HEK293T (cell line): Measurements from ENCODE around the gene UGT1A5.

Source experiments
- CTCF ChIA-PET: fragments of 350-600 bp; formaldehyde crosslinking; extraction: SDS; loops from one replicate; lab custom pipeline; 2021; ENCODE audit warnings: antibody characterized with exemption, inconsistent platforms; lab: Yijun Ruan, JAX
- POLR2A ChIA-PET: fragments of 350-600 bp; formaldehyde crosslinking; extraction: SDS; loops from one replicate; lab custom pipeline; 2020; ENCODE audit warnings: antibody characterized with exemption, inconsistent platforms; lab: Yijun Ruan, JAX
- DNase-seq: peaks from one replicate; pipeline ENCODE4 v3.0.0; 2012; ENCODE audit warnings: mixed read lengths; ENCODE audit errors: extremely low spot score
- ARNT ChIP-seq: fragments of 450-650 bp; IDR thresholded peaks from 2 replicates; pipeline ENCODE4 v1.6.1; 2017; ENCODE audit warnings: mild to moderate bottlenecking
- BHLHE40 ChIP-seq: fragments of 450-650 bp; IDR thresholded peaks from 2 replicates; pipeline ENCODE4 v1.6.1; 2016; ENCODE audit warnings: mild to moderate bottlenecking, moderate library complexity, borderline replicate concordance
- CTBP1 ChIP-seq: fragments of 450-650 bp; IDR thresholded peaks from 2 replicates; pipeline ENCODE4 v1.6.1; 2016; ENCODE audit warnings: borderline replicate concordance
- ELF4 ChIP-seq: fragments of 450-650 bp; IDR thresholded peaks from 2 replicates; pipeline ENCODE4 v1.6.1; 2017; ENCODE audit warnings: antibody characterized with exemption
- FOXA1 ChIP-seq: fragments of 450-650 bp; IDR thresholded peaks from 2 replicates; pipeline ENCODE4 v1.6.1; 2016; ENCODE audit warnings: mild to moderate bottlenecking
- FOXK2 ChIP-seq: fragments of 450-650 bp; IDR thresholded peaks from 2 replicates; pipeline ENCODE4 v1.6.1; 2016; ENCODE audit warnings: mild to moderate bottlenecking
- FOXM1 ChIP-seq: fragments of 450-650 bp; IDR thresholded peaks from 2 replicates; pipeline ENCODE4 v1.6.1; 2017; ENCODE audit warnings: mild to moderate bottlenecking, borderline replicate concordance
- HDGF ChIP-seq: fragments of 450-650 bp; IDR thresholded peaks from 2 replicates; pipeline ENCODE4 v1.6.1; 2017; ENCODE audit warnings: antibody characterized with exemption, borderline replicate concordance
- L3MBTL2 ChIP-seq: fragments of 450-650 bp; conservative IDR thresholded peaks from 2 replicates; pipeline ENCODE4 v1.6.1; 2016; ENCODE audit warnings: mild to moderate bottlenecking
- LEF1 ChIP-seq: fragments of 450-650 bp; IDR thresholded peaks from 2 replicates; pipeline ENCODE4 v1.6.1; 2017; ENCODE audit warnings: mild to moderate bottlenecking, borderline replicate concordance
- NFRKB ChIP-seq: fragments of 450-650 bp; IDR thresholded peaks from 2 replicates; pipeline ENCODE4 v1.6.1; 2016; ENCODE audit warnings: mild to moderate bottlenecking, moderate library complexity
- PKNOX1 ChIP-seq: fragments of 450-650 bp; IDR thresholded peaks from 2 replicates; pipeline ENCODE4 v1.6.1; 2016
- SP1 ChIP-seq: fragments of 450-650 bp; IDR thresholded peaks from 2 replicates; pipeline ENCODE4 v1.6.1; 2017
- SUZ12 ChIP-seq: fragments of 450-650 bp; IDR thresholded peaks from 2 replicates; pipeline ENCODE4 v1.6.1; 2016; ENCODE audit warnings: mild to moderate bottlenecking
- TARDBP ChIP-seq: fragments of 450-650 bp; IDR thresholded peaks from 2 replicates; pipeline ENCODE4 v1.6.1; 2016
- ZNF384 ChIP-seq: fragments of 450-650 bp; IDR thresholded peaks from 2 replicates; pipeline ENCODE4 v1.6.1; 2016

Gene UGT1A5

GRCh38 chr2:233780771-233781170, 68.1 kb downstream of the UGT1A5 start:
- DNase-seq, result no peak
- POLR2A ChIA-PET, result no interaction called here
- TF ChIP-seq TARDBP (no peak), BHLHE40 (no peak), PKNOX1 (no peak), ARNT (no peak), ZNF384 (no peak), NFRKB (no peak), SUZ12 (no peak), ELF4 (no peak), FOXM1 (no peak), FOXA1 (no peak), HDGF (no peak), CTBP1 (no peak), L3MBTL2 (no peak)
- CTCF ChIA-PET, result interaction anchor here (0.6 kb wide), 1 partner anchor 1168 kb away, joined by 3 read pairs; no protein-coding TSS in a partner anchor

GRCh38 chr2:233789554-233789953, 76.8 kb downstream of the UGT1A5 start:
- CTCF ChIA-PET, result no interaction called here
- DNase-seq, result no peak
- POLR2A ChIA-PET, result no interaction called here
- TF ChIP-seq SP1 (no peak), CTBP1 (no peak), TARDBP (no peak)

DNA sequence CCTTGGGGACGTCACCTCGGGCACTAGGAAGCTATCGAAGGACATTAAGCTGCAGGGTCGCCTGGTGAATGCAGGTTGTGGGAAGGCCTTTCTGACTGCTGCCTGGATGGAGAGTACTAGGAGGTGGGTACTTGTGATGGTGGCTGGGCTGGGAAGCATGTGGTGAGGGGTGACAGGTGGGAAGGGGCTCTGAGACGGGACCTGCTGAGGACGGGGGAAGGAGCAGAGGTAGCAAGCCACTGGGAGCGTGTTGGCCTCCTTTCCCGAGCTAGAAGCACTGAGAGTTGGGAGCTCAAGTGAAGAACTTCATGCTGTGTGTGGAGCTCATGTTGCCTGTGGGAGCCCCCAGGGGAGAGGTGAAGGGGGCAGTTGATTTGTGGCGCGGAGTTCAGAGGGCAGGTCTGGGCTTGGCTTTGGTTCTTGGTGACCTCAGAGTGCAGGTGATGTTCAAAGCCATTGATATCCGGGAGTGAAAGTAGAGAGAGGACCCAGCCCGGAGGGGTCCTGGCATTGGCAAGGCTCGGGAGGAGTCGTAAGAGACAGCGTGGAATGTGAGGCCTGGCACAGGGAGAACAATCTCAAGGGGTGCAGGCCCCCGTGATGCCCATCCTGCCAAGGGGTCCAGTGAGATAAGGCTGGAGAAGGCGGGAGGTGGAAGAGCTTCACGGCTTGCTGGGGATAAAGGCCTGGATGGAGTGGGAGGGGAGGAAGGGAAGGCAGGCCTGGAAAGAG, 78.6 kb downstream of the UGT1A5 start:
- POLR2A ChIA-PET, result no interaction called here
- no peak for TF ChIP-seq FOXM1
- TF ChIP-seq BHLHE40, result no peak
- no peak for TF ChIP-seq SP1
- TF ChIP-seq SUZ12, result no peak
- no peak for TF ChIP-seq ELF4
- TF ChIP-seq ZNF384, result no peak
- no peak for TF ChIP-seq CTBP1
- TF ChIP-seq FOXK2, result no peak
- no peak for TF ChIP-seq FOXA1
- no peak for TF ChIP-seq LEF1
- no peak for TF ChIP-seq PKNOX1
- DNase-seq, result no peak
- CTCF ChIA-PET, result no interaction called here

- TF ChIP-seq NFRKB, result no peak
- no peak for TF ChIP-seq SP1
- TF ChIP-seq CTBP1, result no peak
- TF ChIP-seq FOXK2, result no peak
- no peak for TF ChIP-seq ELF4
- TF ChIP-seq ZNF384, result no peak
- no peak for TF ChIP-seq SUZ12
- TF ChIP-seq HDGF, result no peak
- no peak for TF ChIP-seq ARNT
- CTCF ChIA-PET, result no interaction called here
- POLR2A ChIA-PET, result no interaction called here
- no peak for DNase-seq
Measured at GRCh38 chr2:233791883-233792329, 79.2 kb downstream of the UGT1A5 start.

GRCh38 chr2:233792720-233793119, 80.0 kb downstream of the UGT1A5 start:
- POLR2A ChIA-PET, result no interaction called here
- no peak for DNase-seq
- no peak for TF ChIP-seq ELF4
- no peak for TF ChIP-seq HDGF
- TF ChIP-seq CTBP1, result no peak
- no peak for TF ChIP-seq L3MBTL2
- TF ChIP-seq ZNF384, result no peak
- TF ChIP-seq LEF1, result no peak
- CTCF ChIA-PET, result no interaction called here

- no peak for DNase-seq
- TF ChIP-seq L3MBTL2 (no peak), NFRKB (no peak), ARNT (no peak), FOXA1 (no peak), FOXM1 (no peak)
- ChIA-PET CTCF (no interaction called here), POLR2A (no interaction called here)
Measured at GRCh38 chr2:233793465-233794127, 80.9 kb downstream of the UGT1A5 start.

- TF ChIP-seq TARDBP (no peak), CTBP1 (no peak), HDGF (no peak), LEF1 (no peak), SP1 (no peak), FOXM1 (no peak), FOXK2 (no peak), ELF4 (no peak), ARNT (no peak), SUZ12 (no peak), PKNOX1 (no peak), NFRKB (no peak), FOXA1 (no peak), BHLHE40 (no peak), L3MBTL2 (no peak), ZNF384 (no peak)
- DNase-seq, result no peak
- POLR2A ChIA-PET, result no interaction called here
- CTCF ChIA-PET, result no interaction called here
Measured at GRCh38 chr2:233794128-233794658, 81.5 kb downstream of the UGT1A5 start.
